H1 (cell line): ENCODE data around the gene BRSK2. TPM values are rescaled to one million over a fixed set of nuclear protein-coding genes. Genes with fewer than 3 reads are reported as not detected.

ENCODE experiments used
- CTCF ChIA-PET: fragments of 300-600 bp; sonication (Branson Sonifier 250); formaldehyde crosslinking; loops from one replicate; lab custom pipeline; 2021; ENCODE audit not compliant: partially characterized antibody; lab: Charles Lee
- POLR2A ChIA-PET: fragments of 300-600 bp; sonication (Branson Sonifier 250); formaldehyde crosslinking; loops from one replicate; lab custom pipeline; 2021; ENCODE audit warnings: inconsistent platforms; ENCODE audit not compliant: partially characterized antibody; lab: Charles Lee
- DNase-seq, 2 experiments: peaks; one replicate each; pipeline versions ENCODE4 v3.0.0 to v3.0.0-alpha.2; 2010 to 2022; ENCODE audit warnings: low spot score in 2 of 2, low read depth in 1 of 2, mixed read lengths in 1 of 2
- FAIRE-seq: peaks from 2 replicates; lab custom pipeline; 2011; peaks lifted over from hg19 to GRCh38; lab: Jason Lieb, UNC
- H2AFZ ChIP-seq: 2 replicates; pipeline ENCODE4 v1.8.1; 2012; ENCODE audit warnings: low read length, inconsistent platforms
- H2AK5ac ChIP-seq: 2 replicates; pipeline ENCODE4 v1.6.1; 2013; ENCODE audit warnings: low read depth, low read length
- H2BK120ac ChIP-seq: replicated peaks from 2 replicates; pipeline ENCODE3; 2013; ENCODE audit warnings: low read depth, low read length, inconsistent platforms
- H2BK12ac ChIP-seq: 2 replicates; pipeline ENCODE4 v1.6.1; 2013; ENCODE audit warnings: low read depth, low read length
- H2BK15ac ChIP-seq: 2 replicates; pipeline ENCODE4 v1.6.1; 2013; ENCODE audit warnings: low read length
- H2BK20ac ChIP-seq: 2 replicates; pipeline ENCODE4 v1.6.1; 2013; ENCODE audit warnings: low read length
- H2BK5ac ChIP-seq: 2 replicates; pipeline ENCODE4 v1.6.1; 2013; ENCODE audit warnings: low read depth, low read length
- H3K14ac ChIP-seq: 2 replicates; pipeline ENCODE4 v1.6.1; 2013; ENCODE audit warnings: inconsistent platforms; ENCODE audit not compliant: insufficient read length
- H3K18ac ChIP-seq: 2 replicates; pipeline ENCODE4 v1.6.1; 2013; ENCODE audit warnings: low read length; ENCODE audit errors: extremely low read depth
- H3K23ac ChIP-seq: 2 replicates; pipeline ENCODE4 v1.6.1; 2013; ENCODE audit warnings: inconsistent platforms; ENCODE audit not compliant: insufficient read length
- H3K23me2 ChIP-seq: 2 replicates; pipeline ENCODE4 v1.6.1; 2013; ENCODE audit warnings: low read depth, low read length
- H3K27ac ChIP-seq: 2 replicates; pipeline ENCODE4 v1.6.1; 2011; ENCODE audit warnings: low read depth, low read length, inconsistent platforms
- H3K27me3 ChIP-seq, 4 experiments: replicated peaks in 1 of 4; 1 replicate in 1 of 4; 2 replicates in 3 of 4; pipeline versions ENCODE4 v1.6.1 to v1.8.1; 2011 to 2013; ENCODE audit warnings: low read length in 3 of 4, mild to moderate bottlenecking in 3 of 4, inconsistent platforms in 2 of 4, mixed read lengths in 2 of 4, moderate library complexity in 1 of 4; ENCODE audit not compliant: control insufficient read depth in 3 of 4, insufficient read depth in 3 of 4; ENCODE audit errors: extremely low read depth in 1 of 4
- H3K36me3 ChIP-seq, 4 experiments: 2 replicates each; pipeline versions ENCODE4 v1.6.1 to v1.8.1; 2011 to 2013; ENCODE audit warnings: mild to moderate bottlenecking in 4 of 4, low read length in 3 of 4, moderate library complexity in 2 of 4, control low read depth in 1 of 4, inconsistent platforms in 1 of 4; ENCODE audit not compliant: insufficient read depth in 4 of 4, control insufficient read depth in 2 of 4
- H3K4ac ChIP-seq: replicated peaks from 2 replicates; pipeline ENCODE3; 2013; ENCODE audit warnings: low read length, low read depth, mixed read lengths, inconsistent platforms; ENCODE audit not compliant: insufficient read length
- H3K4me1 ChIP-seq, 4 experiments: replicated peaks in 1 of 4; 1 replicate in 1 of 4; 2 replicates in 3 of 4; pipeline versions ENCODE4 v1.6.1 to v1.8.1; 2011 to 2013; ENCODE audit warnings: low read length in 3 of 4, inconsistent platforms in 2 of 4, mixed read lengths in 1 of 4; ENCODE audit not compliant: insufficient read depth in 4 of 4, control insufficient read depth in 3 of 4
- H3K4me2 ChIP-seq, 2 experiments: 2 replicates each; pipeline versions ENCODE4 v1.6.1 to v1.8.1; 2011 to 2013; ENCODE audit warnings: low read depth in 2 of 2, low read length in 2 of 2, control low read depth in 1 of 2, inconsistent platforms in 1 of 2, mild to moderate bottlenecking in 1 of 2; ENCODE audit not compliant: insufficient read depth in 1 of 2
- H3K4me3 ChIP-seq, 4 experiments: fragments of 200-600, 300-600 bp in 1 of 4; sonication (generic), shearing (Covaris generic), sonication (Bioruptor Twin) in 1 of 4; 2 replicates each; pipeline versions ENCODE4 v1.5.1 to v1.8.1; 2011 to 2016; ENCODE audit warnings: low read length in 4 of 4, low read depth in 3 of 4, control low read depth in 2 of 4, inconsistent platforms in 2 of 4, mild to moderate bottlenecking in 2 of 4, mixed read lengths in 1 of 4, moderate library complexity in 1 of 4; ENCODE audit not compliant: insufficient read depth in 2 of 4; ENCODE audit errors: extremely low read depth in 1 of 4
- H3K56ac ChIP-seq: replicated peaks from 2 replicates; pipeline ENCODE3; 2013; ENCODE audit warnings: low read depth, mild to moderate bottlenecking, mixed read lengths, low read length, inconsistent platforms; ENCODE audit not compliant: insufficient read length
- H3K79me1 ChIP-seq: 2 replicates; pipeline ENCODE4 v1.6.1; 2013; ENCODE audit warnings: low read depth, low read length, control low read depth
- H3K79me2 ChIP-seq, 2 experiments: 2 replicates each; pipeline versions ENCODE4 v1.6.1 to v1.8.1; 2012 to 2013; ENCODE audit warnings: low read length in 2 of 2, mild to moderate bottlenecking in 2 of 2, inconsistent platforms in 1 of 2; ENCODE audit not compliant: insufficient read depth in 2 of 2, control insufficient read depth in 1 of 2
- H3K9ac ChIP-seq, 4 experiments: replicated peaks in 1 of 4; 1 replicate in 1 of 4; 2 replicates in 3 of 4; pipeline versions ENCODE4 v1.6.1 to v1.8.1; 2011 to 2013; ENCODE audit warnings: low read depth in 3 of 4, low read length in 3 of 4, control low read depth in 2 of 4, mild to moderate bottlenecking in 2 of 4, moderate library complexity in 2 of 4, inconsistent platforms in 1 of 4; ENCODE audit errors: extremely low read depth in 1 of 4
- H3K9me3 ChIP-seq, 2 experiments: 2 replicates each; pipeline versions ENCODE4 v1.6.1 to v1.8.1; 2012 to 2013; ENCODE audit warnings: mild to moderate bottlenecking in 2 of 2, moderate library complexity in 2 of 2, control low read depth in 1 of 2, inconsistent platforms in 1 of 2, low read depth in 1 of 2, low read length in 1 of 2, mixed read lengths in 1 of 2; ENCODE audit not compliant: insufficient read depth in 2 of 2
- H4K20me1 ChIP-seq, 2 experiments: replicated peaks in 1 of 2; 2 replicates each; pipeline versions ENCODE3 to v1.8.1; 2011 to 2013; ENCODE audit warnings: inconsistent platforms in 2 of 2, low read length in 2 of 2, mild to moderate bottlenecking in 1 of 2; ENCODE audit not compliant: insufficient read depth in 2 of 2, control insufficient read depth in 1 of 2
- H4K5ac ChIP-seq: 2 replicates; pipeline ENCODE4 v1.6.1; 2013; ENCODE audit warnings: low read length, low read depth, mixed read lengths, inconsistent platforms; ENCODE audit not compliant: insufficient read length
- H4K8ac ChIP-seq: 2 replicates; pipeline ENCODE4 v1.8.0; 2013; ENCODE audit warnings: mild to moderate bottlenecking, moderate library complexity, low read length, inconsistent platforms; ENCODE audit not compliant: insufficient read depth; ENCODE audit errors: extremely low read depth
- H4K91ac ChIP-seq: replicated peaks from 2 replicates; pipeline ENCODE3; 2013; ENCODE audit warnings: low read length, mixed read lengths, inconsistent platforms; ENCODE audit not compliant: insufficient read length
- CTBP2 ChIP-seq: IDR thresholded peaks from 2 replicates; pipeline ENCODE4 v1.7.0; 2011; ENCODE audit warnings: borderline replicate concordance, mild to moderate bottlenecking, moderate library complexity, mixed read lengths, low read length; ENCODE audit not compliant: insufficient read depth, insufficient read length
- SIRT6 ChIP-seq: IDR thresholded peaks from one replicate; pipeline ENCODE4 v1.7.1; 2012; ENCODE audit warnings: low read length, inconsistent platforms
- SUZ12 ChIP-seq: fragments of 200-600 bp; sonication (generic); IDR thresholded peaks from 2 replicates; pipeline ENCODE4 v1.6.1; 2012; ENCODE audit warnings: mild to moderate bottlenecking, inconsistent platforms, low read length, moderate library complexity, mixed read lengths
- WGBS, 2 experiments: shearing (Covaris generic) in 1 of 2; methylation state at CpG; one replicate each; pipeline versions ENCODE4 v1.1.6 to v1.1.7; 2013 to 2015; ENCODE audit warnings: low lambda C conversion rate in 2 of 2, mixed read lengths in 2 of 2, inconsistent platforms in 1 of 2, low coverage in 1 of 2, missing lambda C conversion rate in 1 of 2; ENCODE audit not compliant: insufficient replicate concordance in 2 of 2, insufficient coverage in 1 of 2, insufficient read length in 1 of 2; ENCODE audit errors: extremely low coverage in 1 of 2, missing lambda C conversion rate in 1 of 2; 5-methylcytosine and 5-hydroxymethylcytosine counted together
- polyA plus RNA-seq, 7 experiments: library from polyadenylated mRNA; depleted of rRNA in 3 of 7; stranded (reverse) in 5 of 7; unstranded in 2 of 7; fragments of >200 nt in 5 of 7; fragments of 200-250 nt in 2 of 7; gene quantifications; 1 replicate in 5 of 7; 2 replicates in 1 of 7; 4 replicates in 1 of 7; pipeline versions ENCODE4 v1.2.1 to v1.2.3, GENCODE V29; 2011 to 2013; ENCODE audit warnings: missing spikeins in 2 of 7, mixed read lengths in 2 of 7
- total RNA-seq: library from RNA; stranded (reverse); fragmentation: NEBNext Ultra II Directional; extraction: Animal tissue kit (Norgen Biotek cat#: 25700); gene quantifications from 2 replicates; pipeline ENCODE4 v1.2.1, GENCODE V29; 2021

BRSK2 gene
- total and polyA plus RNA-seq, 2 of the 8 experiments (the other 6 are each of a cell fraction or from before 2014, with no cell fraction given), result 17.3 to 27.1 TPM

DNA sequence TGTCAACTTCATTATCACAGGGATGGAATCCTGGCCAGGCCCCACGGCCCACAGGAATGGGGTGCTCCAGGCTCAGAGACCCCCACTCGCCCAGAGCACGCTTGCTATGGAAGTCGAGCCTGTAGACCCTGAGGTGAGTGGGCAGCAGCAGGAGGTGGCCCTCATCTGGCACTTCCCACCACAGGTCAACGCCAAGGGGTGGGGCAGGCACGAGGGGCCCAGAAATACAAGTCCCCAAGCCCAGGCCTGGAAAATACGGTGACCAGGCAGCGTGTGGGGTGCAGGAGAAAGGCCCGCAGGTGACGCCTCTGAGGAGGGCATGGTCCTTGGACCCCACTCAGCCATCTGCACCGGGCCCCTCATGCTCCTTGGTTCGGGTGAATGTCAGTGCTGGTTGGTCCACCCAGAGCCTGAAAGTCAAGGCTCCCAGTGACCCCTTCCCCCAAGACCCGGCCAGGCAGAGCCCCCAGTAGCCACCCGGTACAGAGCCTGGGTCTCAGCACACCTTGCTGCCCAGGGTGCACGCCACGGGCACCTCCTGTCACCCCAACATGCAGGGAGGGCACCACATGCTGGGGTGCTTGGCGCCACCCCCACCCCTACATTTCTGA lies 94.4 kb downstream of the BRSK2 start:
- H3K4me1 ChIP-seq, result peaks cover 0 to 5% (median under 1%) of the 10 kb centered on the region in 4 experiments; a peak in 2 of 7 replicates
- FAIRE-seq (no peak), DNase-seq (no peak)
- no peak overlapping the region for H3K18ac ChIP-seq
- no peak overlapping the region for H3K14ac ChIP-seq
- ChIA-PET POLR2A (no interaction called here), CTCF (interaction anchor here (0.6 to 2.3 kb wide), 9 partner anchors 11 to 505 kb away, joined by 3 to 12 read pairs (median 3); no protein-coding TSS in a partner anchor)
- no peak overlapping the region for H2BK120ac ChIP-seq
- H3K4ac ChIP-seq, result no peak overlapping the region
- peaks cover 0 to 20% of the 10 kb centered on the region in 2 experiments for H4K20me1 ChIP-seq
- no peak overlapping the region for H3K27ac ChIP-seq
- no peak overlapping the region for H2AK5ac ChIP-seq
- H4K8ac ChIP-seq, result no peak overlapping the region
- H3K4me2 ChIP-seq, result no peak overlapping the region
- no peak overlapping the region for H2BK20ac ChIP-seq
- H3K4me3 ChIP-seq, result no peak overlapping the region
- no peak for TF ChIP-seq SIRT6
- no peak for TF ChIP-seq CTBP2
- no peak for TF ChIP-seq SUZ12
- H2BK15ac ChIP-seq, result no peak overlapping the region
- H3K56ac ChIP-seq, result no peak overlapping the region
- no peak overlapping the region for H2BK5ac ChIP-seq
- WGBS, 2 experiments, result 93% methylated on average over 17 of the region's 17 CpGs; no CpG with 5 or more reads in 1 of the 2 experiments
- H4K5ac ChIP-seq, result no peak overlapping the region
- no peaks in the 10 kb centered on the region for H3K9me3 ChIP-seq
- no peak overlapping the region for H4K91ac ChIP-seq
- no peaks in the 10 kb centered on the region; a peak in 1 of 8 replicates for H3K36me3 ChIP-seq
- no peak overlapping the region for H2AFZ ChIP-seq
- H2BK12ac ChIP-seq, result no peak overlapping the region
- no peak overlapping the region for H3K23ac ChIP-seq
- no peaks in the 10 kb centered on the region for H3K27me3 ChIP-seq
- peaks cover 6% of the 10 kb centered on the region for H3K79me1 ChIP-seq
- no peaks in the 10 kb centered on the region for H3K23me2 ChIP-seq
- no peak overlapping the region for H3K9ac ChIP-seq
- H3K79me2 ChIP-seq, result no peaks in the 10 kb centered on the region; a peak in 1 of 4 replicates
